Activated T-cell treated with anti-CD3 and anti-CD28 coated beads, Interleukin-2, amount 50 U/mL, for 4 hours (primary cell): Measurements from ENCODE around the gene EPB42. TPM values are rescaled to one million over a fixed set of nuclear protein-coding genes. Genes with fewer than 3 reads are reported as not detected.
A peak's percentile ranks its signal among the peaks of the same experiment; 100 is the strongest.
"Not testable (repeated sequence)": the region's sequence is repeated elsewhere in the genome, so short reads cannot be mapped to it uniquely, and the experiment has no call there.

Experiments used
- ATAC-seq, 2 donors: fragments of 200-7000 bp; cut with Tn5 transposase; one replicate each; pipeline ENCODE4 v1.10.0; 2021
- DNase-seq: peaks from one replicate; pipeline ENCODE4 v3.0.0-alpha.2; 2020
- H3K27me3 Mint-ChIP-seq: one replicate; pipeline ENCODE4 v1.8.0; 2021; ENCODE audit warnings: low read depth, mixed read lengths
- H3K36me3 Mint-ChIP-seq: one replicate; pipeline ENCODE4 v1.8.0; 2022; ENCODE audit warnings: mixed read lengths; ENCODE audit not compliant: insufficient read depth
- H3K4me1 Mint-ChIP-seq: one replicate; pipeline ENCODE4 v1.8.0; 2021; ENCODE audit warnings: low read depth, mixed read lengths
- H3K4me3 Mint-ChIP-seq: one replicate; pipeline ENCODE4 v1.8.0; 2021; ENCODE audit warnings: mild to moderate bottlenecking, moderate library complexity, mixed read lengths
- H3K9me3 Mint-ChIP-seq: one replicate; pipeline ENCODE4 v1.8.0; 2021; ENCODE audit warnings: mixed read lengths
- total RNA-seq, 3 donors: library from RNA; stranded (reverse); gene quantifications; one replicate each; pipeline ENCODE4 v1.2.1, GENCODE V29; 2021

The EPB42 gene
- total RNA-seq, 3 donors from 2014 or later, result not detected

DNA sequence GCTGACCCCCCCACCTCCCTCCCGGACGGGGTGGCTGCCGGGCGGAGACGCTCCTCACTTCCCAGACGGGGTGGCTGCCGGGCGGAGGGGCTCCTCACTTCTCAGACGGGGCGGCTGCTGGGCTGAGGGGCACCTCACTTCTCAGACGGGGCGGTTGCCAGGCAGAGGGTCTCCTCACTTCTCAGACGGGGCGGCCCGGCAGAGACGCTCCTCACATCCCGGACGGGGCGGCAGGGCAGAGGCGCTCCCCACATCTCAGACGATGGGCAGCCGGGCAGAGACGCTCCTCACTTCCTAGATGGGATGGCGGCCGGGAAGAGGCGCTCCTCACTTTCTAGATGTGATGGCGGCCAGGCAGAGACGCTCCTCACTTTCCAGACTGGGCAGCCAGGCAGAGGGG lies 53.6 kb downstream of the EPB42 start:
- DNase-seq, H3K9me3 Mint-ChIP-seq, ATAC-seq, H3K4me3 Mint-ChIP-seq, H3K27me3 Mint-ChIP-seq, H3K4me1 Mint-ChIP-seq: not testable (repeated sequence)
- peaks cover 24% of the 10 kb centered on the region for H3K36me3 Mint-ChIP-seq

- no peak for DNase-seq
- Mint-ChIP-seq H3K4me3 (no peak overlapping the region), H3K36me3 (peaks cover 21% of the 10 kb centered on the region), H3K27me3 (no peaks in the 10 kb centered on the region), H3K9me3 (no peaks in the 10 kb centered on the region), H3K4me1 (no peaks in the 10 kb centered on the region)
- ATAC-seq, result no peak
These were observed 55.0 kb downstream of the EPB42 start for GRCh38 chr15:43165801-43166325.

DNA sequence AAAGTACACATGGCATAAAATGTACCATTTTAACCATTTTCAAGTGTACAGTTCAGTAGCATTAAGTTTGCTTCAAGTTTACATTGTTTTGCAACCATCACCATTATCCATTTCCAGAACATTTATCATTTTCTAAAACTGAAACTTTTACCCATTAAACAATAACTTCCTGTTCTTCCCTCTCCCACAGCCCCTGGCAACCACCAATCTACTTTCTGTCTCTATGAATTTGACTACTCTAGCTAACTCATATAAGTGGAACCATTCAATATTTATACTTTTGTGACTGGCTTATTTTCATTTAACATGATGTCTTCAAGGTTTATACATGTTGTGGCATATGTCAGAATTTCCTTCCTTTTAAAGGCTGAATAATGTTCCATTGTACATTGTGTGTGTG lies 67.5 kb downstream of the EPB42 start:
- peaks cover 11% of the 10 kb centered on the region for H3K4me1 Mint-ChIP-seq
- ATAC-seq (no peak), DNase-seq (no peak)
- H3K36me3 Mint-ChIP-seq, result peaks cover 37% of the 10 kb centered on the region
- H3K4me3 Mint-ChIP-seq, result no peak overlapping the region
- no peaks in the 10 kb centered on the region for H3K27me3 Mint-ChIP-seq
- H3K9me3 Mint-ChIP-seq, result no peaks in the 10 kb centered on the region

GRCh38 chr15:43151688-43152087 lies 69.1 kb downstream of the EPB42 start:
- H3K9me3 Mint-ChIP-seq, result no peaks in the 10 kb centered on the region
- ATAC-seq, result peak; percentile 52 to 65
- peaks cover 11% of the 10 kb centered on the region for H3K4me1 Mint-ChIP-seq
- no peaks in the 10 kb centered on the region for H3K27me3 Mint-ChIP-seq
- peaks cover 33% of the 10 kb centered on the region for H3K36me3 Mint-ChIP-seq
- H3K4me3 Mint-ChIP-seq, result no peak overlapping the region
- DNase-seq, result no peak

GRCh38 chr15:43150191-43150929 lies 70.5 kb downstream of the EPB42 start:
- no peaks in the 10 kb centered on the region for H3K27me3 Mint-ChIP-seq
- H3K4me1 Mint-ChIP-seq, result peaks cover 13% of the 10 kb centered on the region
- no peaks in the 10 kb centered on the region for H3K9me3 Mint-ChIP-seq
- H3K36me3 Mint-ChIP-seq, result peaks cover 37% of the 10 kb centered on the region
- H3K4me3 Mint-ChIP-seq, result no peak overlapping the region
- no peak for ATAC-seq
- DNase-seq, result no peak

Other genes starting within 250 kb of the EPB42 start
- gene UBR1, start 115.0 kb downstream of the EPB42 start, total RNA-seq, result 10 to 100 TPM; 23.5 to 27.8 (median 24.8) TPM
- 10 to 100 TPM in 1 of 3 donors, 1 to 10 TPM in 2; 7.9 to 10.5 (median 9.4) TPM for gene TMEM62, start 87.4 kb downstream of the EPB42 start, total RNA-seq
- 10 to 100 TPM; 34.9 to 35.9 (median 35.5) TPM for gene CCNDBP1, start 35.6 kb downstream of the EPB42 start, total RNA-seq
- gene TGM5, start 45.9 kb upstream of the EPB42 start, total RNA-seq, result not detected
- gene TGM7, start 81.2 kb upstream of the EPB42 start, total RNA-seq, result not detected
- gene LCMT2, start 109.6 kb upstream of the EPB42 start, total RNA-seq, result 10 to 100 TPM; 10.9 to 14.6 (median 12.5) TPM
- 10 to 100 TPM; 23.3 to 28.5 (median 25.0) TPM for gene ZSCAN29, start 150.0 kb upstream of the EPB42 start, total RNA-seq
- 10 to 100 TPM; 34.6 to 39.7 (median 36.6) TPM for gene TUBGCP4, start 150.1 kb upstream of the EPB42 start, total RNA-seq